GM12878 (cell line): ENCODE measurements around the gene COG4. TPM values are rescaled to one million over a fixed set of nuclear protein-coding genes. Genes with fewer than 3 reads are reported as not detected.

Source experiments
- ATAC-seq: fragments of 200-7000 bp; cut with Tn5 transposase; 3 replicates; pipeline ENCODE4 v1.9.1; 2020; ENCODE audit warnings: mild to moderate bottlenecking, moderate library complexity
- BruUV-seq: library from RNA; stranded (reverse); fragments of 400-500 nt; replicated peaks from 2 replicates; lab custom pipeline; 2021; lab: Mats Ljungman, UMichigan
- CTCF ChIA-PET: fragments of 300-600 bp; sonication (Branson Sonifier 250); formaldehyde crosslinking; extraction: SDS; loops from one replicate; lab custom pipeline; 2021; ENCODE audit warnings: inconsistent platforms; lab: Yijun Ruan, JAX
- POLR2A ChIA-PET: fragments of 350-600 bp; formaldehyde crosslinking; extraction: SDS; loops from one replicate; lab custom pipeline; 2021; ENCODE audit warnings: inconsistent platforms; lab: Charles Lee
- RAD21 ChIA-PET: fragments of 300-600 bp; sonication (Branson Sonifier 250); formaldehyde crosslinking; loops from one replicate; lab custom pipeline; 2023; ENCODE audit warnings: antibody characterized with exemption; ENCODE audit not compliant: unreplicated experiment; lab: Charles Lee
- SMC1A ChIA-PET: fragments of 300-600 bp; sonication (Branson Sonifier 250); formaldehyde crosslinking; loops from one replicate; lab custom pipeline; 2023; ENCODE audit not compliant: unreplicated experiment, uncharacterized antibody; lab: Charles Lee
- DNase-seq: peaks from one replicate; pipeline ENCODE4 v3.0.0-alpha.2; 2011; ENCODE audit warnings: low read depth, low spot score
- FAIRE-seq: peaks from 3 replicates; lab custom pipeline; 2011; peaks lifted over from hg19 to GRCh38; lab: Jason Lieb, UNC
- H2AFZ ChIP-seq: 2 replicates; pipeline ENCODE4 v1.6.0; 2011; ENCODE audit warnings: low read depth, low read length, control low read depth; ENCODE audit not compliant: control insufficient read depth
- H3K27ac ChIP-seq: 2 replicates; pipeline ENCODE4 v1.5.1; 2011; ENCODE audit warnings: control low read depth; ENCODE audit not compliant: control insufficient read depth, insufficient read depth
- H3K27me3 ChIP-seq, 2 experiments: replicated peaks in 1 of 2; 2 replicates each; pipeline versions ENCODE4 v1.6.0 to v1.6.1; 2011; ENCODE audit warnings: low read length in 1 of 2; ENCODE audit not compliant: control insufficient read depth in 2 of 2, insufficient read depth in 2 of 2
- H3K36me3 ChIP-seq, 2 experiments: 2 replicates each; pipeline ENCODE4 v1.5.1; 2011; ENCODE audit warnings: low read length in 1 of 2; ENCODE audit not compliant: control insufficient read depth in 2 of 2, insufficient read depth in 2 of 2
- H3K4me1 ChIP-seq: 2 replicates; pipeline ENCODE4 v1.6.1; 2011; ENCODE audit warnings: mild to moderate bottlenecking, low read length, moderate library complexity, mixed read lengths; ENCODE audit not compliant: control insufficient read depth, insufficient read depth
- H3K4me2 ChIP-seq: 2 replicates; pipeline ENCODE4 v1.6.0; 2011; ENCODE audit warnings: control low read depth; ENCODE audit not compliant: control insufficient read depth, insufficient read depth
- H3K4me3 ChIP-seq: fragments of 200-600 bp; sonication (generic); 2 replicates; pipeline ENCODE4 v1.5.1; 2016
- H3K79me2 ChIP-seq: 2 replicates; pipeline ENCODE4 v1.6.0; 2011; ENCODE audit warnings: low read length; ENCODE audit not compliant: control insufficient read depth, insufficient read depth
- H3K9ac ChIP-seq: 2 replicates; pipeline ENCODE4 v1.8.0; 2011; ENCODE audit warnings: low read length, control low read depth, mixed read lengths; ENCODE audit not compliant: control insufficient read depth, insufficient read depth
- H3K9me3 ChIP-seq: replicated peaks from 3 replicates; pipeline ENCODE4 v1.5.1; 2011; ENCODE audit warnings: mild to moderate bottlenecking, low read length; ENCODE audit not compliant: control insufficient read depth, insufficient read depth
- H4K20me1 ChIP-seq: 2 replicates; pipeline ENCODE4 v1.6.0; 2011; ENCODE audit not compliant: control insufficient read depth, insufficient read depth
- CHD2 ChIP-seq: IDR thresholded peaks from 2 replicates; pipeline ENCODE4 v1.6.1; 2011; ENCODE audit warnings: low read depth, low read length, improper control_type of control experiment, borderline replicate concordance
- FOS ChIP-seq: IDR thresholded peaks from 3 replicates; pipeline ENCODE4 v1.6.1; 2011; ENCODE audit warnings: borderline replicate concordance; ENCODE audit not compliant: insufficient read length; ENCODE audit errors: extremely low read depth
- HCFC1 ChIP-seq: fragments of 150-350 bp; IDR thresholded peaks from 2 replicates; pipeline ENCODE4 v1.6.1; 2014; ENCODE audit warnings: low read length
- HDAC6 ChIP-seq: fragments of 200-600 bp; sonication (generic); IDR thresholded peaks from one replicate; pipeline ENCODE4 v1.8.0; 2017; ENCODE audit warnings: antibody characterized with exemption; ENCODE audit not compliant: unreplicated experiment
- HDGF ChIP-seq: fragments of 450-650 bp; IDR thresholded peaks from 2 replicates; pipeline ENCODE4 v1.6.1; 2016; ENCODE audit warnings: antibody characterized with exemption
- IKZF1 ChIP-seq: fragments of 450-650 bp; conservative IDR thresholded peaks from 2 replicates; pipeline ENCODE4 v1.6.1; 2017; ENCODE audit warnings: antibody characterized with exemption, mild to moderate bottlenecking
- NFYA ChIP-seq: IDR thresholded peaks from 2 replicates; pipeline ENCODE4 v1.6.1; 2011; ENCODE audit warnings: low read depth, mild to moderate bottlenecking, low read length, improper control_type of control experiment, borderline replicate concordance
- NR2C1 ChIP-seq: fragments of 450-650 bp; IDR thresholded peaks from 2 replicates; pipeline ENCODE4 v1.6.1; 2017; ENCODE audit warnings: antibody characterized with exemption, mild to moderate bottlenecking, moderate library complexity
- NR2C2 ChIP-seq: IDR thresholded peaks from 2 replicates; pipeline ENCODE4 v1.6.1; 2011; ENCODE audit warnings: borderline replicate concordance, low read depth; ENCODE audit not compliant: control insufficient read depth, insufficient read length
- RELA ChIP-seq: fragments of 450-650 bp; IDR thresholded peaks from 2 replicates; pipeline ENCODE4 v1.8.0; 2014; ENCODE audit warnings: borderline replicate concordance; ENCODE audit not compliant: partially characterized antibody
- USF1 ChIP-seq: IDR thresholded peaks from 2 replicates; pipeline ENCODE4 v1.6.1; 2011; ENCODE audit warnings: borderline replicate concordance, low read depth, mild to moderate bottlenecking, moderate library complexity, mixed read lengths, low read length; ENCODE audit not compliant: insufficient read depth; ENCODE audit errors: extremely low read length
- ZSCAN29 ChIP-seq: fragments of 450-650 bp; IDR thresholded peaks from 2 replicates; pipeline ENCODE4 v1.6.1; 2017; ENCODE audit warnings: mild to moderate bottlenecking, moderate library complexity
- WGBS: methylation state at CpG from one replicate; pipeline ENCODE4 v1.1.6; 2016; ENCODE audit warnings: low lambda C conversion rate; ENCODE audit not compliant: insufficient replicate concordance, insufficient coverage; ENCODE audit errors: missing lambda C conversion rate; 5-methylcytosine and 5-hydroxymethylcytosine counted together
- in situ Hi-C: fragments of 300-500 bp; cut with MboI; formaldehyde crosslinking; loops from 9 replicates; pipeline ENCODE4 v1.14.3; 2018; ENCODE audit warnings: mixed read lengths
- intact Hi-C: fragments of 100-400 bp; cut with micrococcal nuclease; formaldehyde crosslinking; loops from one replicate; pipeline ENCODE4 v1.14.2; 2022; ENCODE audit not compliant: unreplicated experiment
- polyA plus RNA-seq, 11 experiments: library from polyadenylated mRNA; depleted of rRNA in 4 of 11; unstranded in 6 of 11; stranded (reverse) in 5 of 11; fragments of >200 nt; fragmentation: Nextera tagmentation in 4 of 11; fragmentation: Illumina TruSeq in 1 of 11; extraction: Ambion mirVana in 4 of 11; extraction: Trizol in 1 of 11; gene quantifications; 1 replicate in 1 of 11; 2 replicates in 10 of 11; pipeline versions ENCODE4 v1.2.1 to v1.2.3, GENCODE V29; 2011 to 2016; ENCODE audit warnings: inconsistent platforms in 2 of 11, missing spikeins in 2 of 11, low read depth in 1 of 11
- total RNA-seq, 4 experiments: library from RNA; depleted of rRNA in 3 of 4; stranded (reverse); fragments of >200 nt in 3 of 4; fragmentation: Illumina TruSeq in 1 of 4; extraction: Trizol in 1 of 4; gene quantifications; 2 replicates each; pipeline versions ENCODE4 v1.2.1 to v1.2.3, GENCODE V29; 2013 to 2021
- TF ChIP-seq, protein P1 (sequence below): fragments of 450-650 bp; IDR thresholded peaks from 2 replicates; pipeline ENCODE4 v1.6.1; 2017; ENCODE audit warnings: mild to moderate bottlenecking, moderate library complexity
- TF ChIP-seq, protein P2 (sequence below), 3 experiments: IDR thresholded peaks in 2 of 3; conservative IDR thresholded peaks in 1 of 3; 2 replicates each; pipeline ENCODE4 v1.5.1; 2011; ENCODE audit warnings: low read depth in 3 of 3, low read length in 3 of 3, mild to moderate bottlenecking in 3 of 3, control low read depth in 2 of 3, moderate library complexity in 2 of 3, inconsistent platforms in 1 of 3, mixed read lengths in 1 of 3; ENCODE audit not compliant: control insufficient read depth in 2 of 3, insufficient read depth in 1 of 3; ENCODE audit errors: extremely low read depth in 1 of 3

Gene COG4
- total and polyA plus RNA-seq, 10 of the 15 experiments (the other 5 are each of a cell fraction or from before 2014, with no cell fraction given) = 7.0 to 57.7 (median 33.0) TPM

DNA sequence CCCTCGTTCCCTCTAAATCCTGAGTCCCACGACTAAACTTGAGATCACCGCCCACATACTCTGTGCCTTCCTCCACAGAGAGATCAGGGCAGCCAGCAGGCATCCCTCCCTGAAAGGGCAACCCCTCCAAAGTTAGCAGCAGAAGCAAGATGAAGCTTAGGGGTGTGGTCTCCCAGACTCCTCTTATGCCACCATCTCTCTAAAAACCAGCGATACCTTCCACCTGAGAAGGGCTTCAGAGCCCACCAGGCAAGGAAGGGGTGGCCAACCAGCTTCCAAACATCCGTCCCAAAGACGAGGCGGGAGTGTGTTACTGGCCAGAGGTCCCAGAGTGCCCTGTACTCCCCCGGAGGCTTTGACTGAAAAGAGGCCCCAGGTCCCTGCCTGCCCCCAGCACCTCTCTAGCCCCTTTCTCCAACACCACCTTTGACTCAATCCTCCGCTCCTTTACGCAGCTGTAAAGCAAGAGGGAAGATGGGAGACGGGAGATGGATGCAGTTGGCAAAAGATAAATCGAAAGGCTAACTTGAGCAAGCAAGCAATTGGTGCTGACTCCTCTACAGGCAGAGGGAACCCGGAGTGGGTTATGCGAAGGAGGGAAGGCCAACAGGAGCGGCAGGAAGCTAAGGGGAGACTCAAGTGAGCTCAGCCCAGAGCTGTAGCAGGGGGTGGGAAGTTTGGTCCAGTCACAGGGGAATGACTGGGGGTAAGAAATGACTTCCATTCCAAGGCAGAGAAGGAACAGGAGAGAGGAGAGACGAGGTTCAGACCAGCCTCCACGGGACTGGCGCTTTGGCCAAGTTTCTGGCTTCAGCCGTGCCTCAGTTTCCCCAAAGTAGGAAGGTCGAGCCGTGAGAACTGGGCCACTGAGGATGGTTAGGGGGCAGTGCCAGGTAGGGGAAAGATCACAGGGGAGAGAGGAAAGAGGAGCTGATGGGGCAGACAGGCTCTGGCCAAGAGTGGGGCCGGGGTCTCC, 85.5 kb downstream of the COG4 start:
- SMC1A ChIA-PET = interaction anchor here (0.7 to 5.0 kb wide), 17 partner anchors 8 to 88 kb away, joined by 3 to 36 read pairs (median 4); partner anchors contain the start of gene FCSK
- DNase-seq (no peak), ATAC-seq (peak; percentile 10), FAIRE-seq (peak; percentile 75)
- RAD21 ChIA-PET = interaction anchor here (0.9 to 3.5 kb wide), 17 partner anchors 8 to 91 kb away, joined by 3 to 30 read pairs (median 5); partner anchors contain the start of genes COG4, DDX19A, FCSK and SF3B3
- Histone ChIP-seq H3K79me2 (peaks cover 57% of the 10 kb centered on the region), H3K4me3 (peak overlapping the region; percentile 88), H3K27me3 (no peaks in the 10 kb centered on the region), H2AFZ (peak overlapping the region; percentile 28; the same call in 1 of the 2 replicates), H3K36me3 (peaks cover 0 to 4% of the 10 kb centered on the region in 2 experiments; a peak in 1 of 4 replicates), H3K4me1 (peaks cover 33% of the 10 kb centered on the region), H4K20me1 (no peaks in the 10 kb centered on the region), H3K27ac (peak overlapping the region; percentile 71), H3K4me2 (peak overlapping the region; percentile 78), H3K9me3 (no peaks in the 10 kb centered on the region), H3K9ac (peak overlapping the region; percentile 83)
- POLR2A ChIA-PET = interaction anchor here (0.5 to 4.3 kb wide), 16 partner anchors 9 to 88 kb away, joined by 3 to 30 read pairs (median 4); partner anchors contain the start of genes COG4, FCSK and SF3B3
- WGBS = 3% methylated on average over 22 of the region's 22 CpGs
- BruUV-seq = no TSS peak
- in situ Hi-C loops (no loop called here), intact Hi-C loops (loop anchor here (2.0 to 10.0 kb wide), 4 partner anchors 39 to 873 kb away; partner anchors contain the start of genes COG4, NFAT5 and SF3B3)
- CTCF ChIA-PET = interaction anchor here (0.7 to 4.0 kb wide), 5 partner anchors 8 to 58 kb away, joined by 3 to 25 read pairs (median 3); partner anchors contain the start of gene FCSK
- TF ChIP-seq HCFC1 = 0 out of 2 replicates have a peak, but pooled peaks have one; percentile 6
- no peak for TF ChIP-seq NFYA
- TF ChIP-seq NR2C2 = no peak
- TF ChIP-seq, protein P1, sequence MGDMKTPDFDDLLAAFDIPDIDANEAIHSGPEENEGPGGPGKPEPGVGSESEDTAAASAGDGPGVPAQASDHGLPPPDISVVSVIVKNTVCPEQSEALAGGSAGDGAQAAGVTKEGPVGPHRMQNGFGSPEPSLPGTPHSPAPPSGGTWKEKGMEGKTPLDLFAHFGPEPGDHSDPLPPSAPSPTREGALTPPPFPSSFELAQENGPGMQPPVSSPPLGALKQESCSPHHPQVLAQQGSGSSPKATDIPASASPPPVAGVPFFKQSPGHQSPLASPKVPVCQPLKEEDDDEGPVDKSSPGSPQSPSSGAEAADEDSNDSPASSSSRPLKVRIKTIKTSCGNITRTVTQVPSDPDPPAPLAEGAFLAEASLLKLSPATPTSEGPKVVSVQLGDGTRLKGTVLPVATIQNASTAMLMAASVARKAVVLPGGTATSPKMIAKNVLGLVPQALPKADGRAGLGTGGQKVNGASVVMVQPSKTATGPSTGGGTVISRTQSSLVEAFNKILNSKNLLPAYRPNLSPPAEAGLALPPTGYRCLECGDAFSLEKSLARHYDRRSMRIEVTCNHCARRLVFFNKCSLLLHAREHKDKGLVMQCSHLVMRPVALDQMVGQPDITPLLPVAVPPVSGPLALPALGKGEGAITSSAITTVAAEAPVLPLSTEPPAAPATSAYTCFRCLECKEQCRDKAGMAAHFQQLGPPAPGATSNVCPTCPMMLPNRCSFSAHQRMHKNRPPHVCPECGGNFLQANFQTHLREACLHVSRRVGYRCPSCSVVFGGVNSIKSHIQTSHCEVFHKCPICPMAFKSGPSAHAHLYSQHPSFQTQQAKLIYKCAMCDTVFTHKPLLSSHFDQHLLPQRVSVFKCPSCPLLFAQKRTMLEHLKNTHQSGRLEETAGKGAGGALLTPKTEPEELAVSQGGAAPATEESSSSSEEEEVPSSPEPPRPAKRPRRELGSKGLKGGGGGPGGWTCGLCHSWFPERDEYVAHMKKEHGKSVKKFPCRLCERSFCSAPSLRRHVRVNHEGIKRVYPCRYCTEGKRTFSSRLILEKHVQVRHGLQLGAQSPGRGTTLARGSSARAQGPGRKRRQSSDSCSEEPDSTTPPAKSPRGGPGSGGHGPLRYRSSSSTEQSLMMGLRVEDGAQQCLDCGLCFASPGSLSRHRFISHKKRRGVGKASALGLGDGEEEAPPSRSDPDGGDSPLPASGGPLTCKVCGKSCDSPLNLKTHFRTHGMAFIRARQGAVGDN = no peak
- 0 out of 2 replicates have a peak, but pooled peaks have one; percentile 27 for TF ChIP-seq HDGF
- no peak for TF ChIP-seq USF1
- no peak for TF ChIP-seq HDAC6
- TF ChIP-seq NR2C1 = no peak
- TF ChIP-seq, protein P2, sequence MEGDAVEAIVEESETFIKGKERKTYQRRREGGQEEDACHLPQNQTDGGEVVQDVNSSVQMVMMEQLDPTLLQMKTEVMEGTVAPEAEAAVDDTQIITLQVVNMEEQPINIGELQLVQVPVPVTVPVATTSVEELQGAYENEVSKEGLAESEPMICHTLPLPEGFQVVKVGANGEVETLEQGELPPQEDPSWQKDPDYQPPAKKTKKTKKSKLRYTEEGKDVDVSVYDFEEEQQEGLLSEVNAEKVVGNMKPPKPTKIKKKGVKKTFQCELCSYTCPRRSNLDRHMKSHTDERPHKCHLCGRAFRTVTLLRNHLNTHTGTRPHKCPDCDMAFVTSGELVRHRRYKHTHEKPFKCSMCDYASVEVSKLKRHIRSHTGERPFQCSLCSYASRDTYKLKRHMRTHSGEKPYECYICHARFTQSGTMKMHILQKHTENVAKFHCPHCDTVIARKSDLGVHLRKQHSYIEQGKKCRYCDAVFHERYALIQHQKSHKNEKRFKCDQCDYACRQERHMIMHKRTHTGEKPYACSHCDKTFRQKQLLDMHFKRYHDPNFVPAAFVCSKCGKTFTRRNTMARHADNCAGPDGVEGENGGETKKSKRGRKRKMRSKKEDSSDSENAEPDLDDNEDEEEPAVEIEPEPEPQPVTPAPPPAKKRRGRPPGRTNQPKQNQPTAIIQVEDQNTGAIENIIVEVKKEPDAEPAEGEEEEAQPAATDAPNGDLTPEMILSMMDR (IDR thresholded peaks at IDR 0.05 in 2 of 3, conservative IDR thresholded peaks at IDR 0.05 in 1 of 3; ENCODE audit: control insufficient read depth in 2 of 3, extremely low read depth in 1 of 3, insufficient read depth in 1 of 3, low read depth in 3 of 3, low read length in 3 of 3) = no peak
- TF ChIP-seq RELA = no peak
- TF ChIP-seq FOS = no peak
- TF ChIP-seq CHD2 = no peak
- peak; percentile 30 for TF ChIP-seq IKZF1
- no peak for TF ChIP-seq ZSCAN29
